HG03575 (cell line): ENCODE results near the gene TSC1.

ENCODE experiments used
- ATAC-seq: cut with Tn5 transposase; IDR thresholded peaks from one replicate; pipeline ENCODE4 v1.9.1; 2021; ENCODE audit not compliant: unreplicated experiment, insufficient number of reproducible peaks, low FRiP score; ENCODE audit errors: extremely low read depth

The TSC1 gene

GRCh38 chr9:132901858-132902831, 42.3 kb downstream of the TSC1 start:
- no peak for ATAC-seq

DNA sequence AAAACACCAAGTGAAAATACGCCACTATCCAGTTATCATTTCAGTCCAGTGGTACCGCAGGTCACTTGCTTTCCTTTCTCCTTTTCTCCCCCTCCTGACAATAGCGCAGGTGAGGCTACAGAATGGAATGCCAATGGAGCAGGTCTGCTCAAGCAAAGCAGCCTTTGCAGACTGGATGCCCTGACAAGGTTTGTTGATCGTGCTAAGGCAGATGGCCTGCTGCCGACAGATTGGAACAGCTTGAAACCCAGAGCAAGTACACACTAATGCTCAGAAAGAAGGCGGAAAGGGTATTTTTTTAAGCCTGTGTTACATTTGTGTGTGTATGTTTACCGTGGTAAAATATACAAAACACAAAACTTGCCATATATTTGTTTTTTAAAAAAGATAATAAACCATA, 46.4 kb downstream of the TSC1 start:
- no peak for ATAC-seq

GRCh38 chr9:132896906-132897305, 47.5 kb downstream of the TSC1 start:
- ATAC-seq, result no peak

DNA sequence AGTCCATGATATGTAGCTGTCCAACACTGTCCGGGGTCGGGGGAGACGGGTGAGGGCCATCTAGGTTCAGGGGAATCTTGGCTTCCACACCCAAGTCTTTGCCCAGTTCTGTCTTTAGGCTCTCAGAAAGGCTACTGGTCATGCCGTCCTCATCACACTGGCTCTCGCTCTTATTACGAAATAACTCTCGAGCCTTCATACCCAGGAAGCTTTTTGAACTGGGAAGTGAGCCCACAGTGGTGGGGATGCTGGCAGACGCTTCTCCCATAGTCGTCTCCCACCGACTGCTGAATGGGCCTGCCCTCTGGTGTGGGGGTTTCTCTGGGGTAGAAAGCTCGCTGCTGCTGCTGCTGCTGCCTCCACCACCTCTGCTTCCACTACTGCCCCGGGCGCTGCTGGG, 48.2 kb downstream of the TSC1 start:
- no peak for ATAC-seq

DNA sequence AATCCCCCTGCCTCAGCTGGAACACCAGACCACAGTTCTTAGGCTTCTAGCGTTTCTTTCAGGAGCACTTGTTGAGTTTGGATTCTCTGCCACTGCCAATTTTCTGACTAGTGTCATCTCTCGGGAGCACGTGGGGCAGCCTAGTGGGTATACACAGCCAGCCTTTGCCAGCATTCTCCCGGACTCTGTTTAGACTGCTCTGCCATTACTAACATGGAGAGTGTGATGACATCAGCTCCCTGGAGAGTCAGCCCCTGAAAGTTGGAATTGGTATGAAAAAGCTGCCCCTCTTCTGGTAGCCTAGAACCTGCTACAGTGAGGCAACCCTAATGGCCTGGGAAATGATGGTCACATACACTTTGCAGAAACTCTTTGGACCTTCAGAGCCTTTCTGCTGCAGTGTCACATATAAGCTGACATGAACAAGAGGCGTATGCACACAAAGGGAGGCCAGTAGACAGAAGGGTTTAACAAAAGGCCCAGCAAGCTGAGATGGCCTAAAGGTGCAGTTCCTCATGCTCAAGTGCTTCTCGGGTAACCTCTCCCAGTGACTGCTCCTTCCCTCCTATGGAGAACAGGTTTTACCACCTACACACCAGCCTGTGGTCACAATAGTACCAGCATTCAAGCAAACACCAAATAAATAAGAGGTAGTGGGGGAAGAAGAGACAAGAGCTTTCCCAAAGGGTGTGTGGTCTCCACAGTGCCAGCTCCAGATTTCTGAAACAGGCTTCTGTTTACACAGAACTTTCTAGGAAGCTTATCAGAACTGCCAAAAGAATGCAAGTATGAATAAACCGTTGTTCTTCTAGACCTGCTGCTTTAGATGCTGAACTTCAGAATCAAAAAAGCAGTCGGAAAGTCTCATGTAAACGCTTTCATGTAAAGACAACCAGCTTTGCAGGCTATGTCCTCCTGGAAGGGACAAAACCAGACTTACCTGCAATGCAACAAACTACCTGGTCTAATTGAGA, 49.3 kb downstream of the TSC1 start:
- no peak for ATAC-seq

DNA sequence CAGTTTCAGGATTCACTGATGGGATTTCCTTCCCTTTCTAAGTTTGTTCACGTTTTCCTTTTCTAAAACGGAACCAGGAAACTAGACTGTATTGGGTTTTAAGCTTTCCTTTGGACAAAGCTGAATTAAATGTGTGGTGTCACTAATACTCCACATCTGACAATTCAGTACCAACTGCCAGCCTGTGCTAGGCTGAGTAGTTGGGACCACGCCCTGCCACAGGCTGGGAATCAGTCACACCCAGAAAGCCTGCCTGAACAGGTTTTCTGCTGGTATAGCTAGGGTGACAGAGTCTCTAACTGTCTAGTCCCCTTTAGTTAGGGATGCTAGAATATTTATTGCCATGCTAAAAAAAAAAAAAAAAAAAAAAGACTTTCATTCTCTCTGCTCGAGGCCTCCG, 50.1 kb downstream of the TSC1 start:
- no peak for ATAC-seq

- ATAC-seq, result no peak
Observed at GRCh38 chr9:132892400-132892799, 52.0 kb downstream of the TSC1 start.

DNA sequence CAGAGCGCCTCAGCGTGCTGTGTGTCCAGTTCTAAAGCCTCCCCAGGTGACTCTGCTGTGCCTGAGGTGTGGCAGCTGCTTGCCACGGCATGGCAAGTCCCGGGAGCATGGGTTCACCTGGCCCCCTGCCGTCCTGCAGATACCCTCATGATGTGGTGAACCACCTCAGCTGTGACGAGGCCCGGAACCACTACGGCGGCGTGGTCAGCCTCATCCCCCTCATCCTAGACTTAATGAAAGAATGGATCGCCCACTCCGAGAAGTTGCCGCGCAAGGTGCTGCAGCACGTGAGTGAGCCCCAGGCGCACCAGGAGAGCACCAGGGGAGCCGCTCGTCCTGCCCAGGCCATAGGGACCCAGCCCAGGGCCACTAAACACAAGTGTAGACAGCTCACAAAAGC, 56.3 kb downstream of the TSC1 start:
- ATAC-seq, result no peak

- ATAC-seq, result no peak
Observed at GRCh38 chr9:132887181-132888120, 57.0 kb downstream of the TSC1 start.

- no peak for ATAC-seq
Observed at GRCh38 chr9:132886334-132886725, 58.1 kb downstream of the TSC1 start.

DNA sequence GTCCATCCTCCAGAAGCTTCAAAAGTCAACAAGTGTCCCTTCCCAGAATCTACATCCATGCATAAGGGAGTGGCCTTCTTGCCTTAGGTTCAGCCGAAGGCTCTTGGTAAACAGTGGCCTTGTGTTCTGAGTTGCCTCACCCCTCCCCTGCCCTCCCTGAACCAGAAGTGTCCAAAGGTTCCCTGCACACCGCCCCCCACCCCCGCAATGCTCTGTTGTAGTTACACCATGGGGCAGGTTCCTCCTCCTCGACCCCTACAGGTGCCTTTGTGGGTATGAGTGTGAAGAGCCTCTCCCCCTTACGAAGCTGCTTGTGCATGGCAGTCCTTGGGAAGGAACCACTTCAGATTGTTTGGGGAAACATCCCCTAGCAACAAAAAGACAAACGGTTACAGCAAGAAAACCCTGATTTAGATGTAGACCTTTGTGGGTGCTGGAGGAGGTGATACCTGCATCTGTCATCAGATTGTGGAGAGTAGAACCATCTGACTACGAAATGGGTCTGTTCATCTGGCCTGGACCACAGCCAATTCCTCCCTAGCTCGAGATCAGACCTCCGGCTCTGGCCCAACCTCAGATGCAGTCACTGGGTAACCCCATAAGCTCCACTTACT, 58.6 kb downstream of the TSC1 start:
- no peak for ATAC-seq

DNA sequence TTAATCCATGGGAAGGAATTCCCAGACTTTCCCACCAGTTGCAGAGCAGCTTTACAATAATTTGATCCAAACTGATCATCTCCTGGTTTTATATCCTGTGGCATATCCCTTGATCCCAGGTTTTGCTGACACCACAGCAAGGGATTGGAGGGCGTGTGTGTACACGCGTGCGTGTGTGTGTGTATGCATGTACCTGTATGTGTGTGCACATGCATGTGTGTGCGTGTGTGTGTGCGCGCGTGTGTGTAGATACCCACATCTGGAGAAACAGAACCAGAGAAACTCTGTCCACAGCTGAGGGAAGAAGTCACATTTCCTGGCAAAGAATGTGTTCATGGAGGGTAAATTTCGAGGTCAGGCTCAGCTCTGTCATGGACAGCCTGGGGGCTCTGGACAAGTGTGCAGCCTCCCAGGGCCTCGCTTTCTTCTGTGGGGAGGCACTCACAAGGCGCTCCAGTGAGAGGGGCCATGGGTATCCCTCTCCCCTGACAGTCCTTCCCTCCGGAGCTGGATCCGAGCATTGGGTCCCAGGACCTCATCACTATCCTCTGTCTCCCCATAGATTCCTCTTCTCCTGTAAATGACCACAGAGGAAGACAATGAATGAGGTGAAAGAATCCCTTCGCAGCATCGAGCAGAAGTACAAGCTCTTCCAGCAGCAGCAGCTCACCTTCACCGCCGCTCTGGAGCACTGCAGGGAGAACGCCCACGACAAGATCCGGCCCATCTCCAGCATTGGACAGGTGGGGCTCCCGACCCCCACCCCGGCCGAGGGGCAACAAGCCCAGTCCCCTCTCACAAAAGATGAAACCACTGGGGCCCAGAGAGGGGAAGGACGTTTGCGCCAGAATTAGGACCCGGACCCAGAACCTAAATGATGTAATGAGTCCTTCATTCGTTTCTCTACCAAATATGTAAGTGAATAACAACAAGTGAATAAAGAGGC, 60.8 kb downstream of the TSC1 start:
- ATAC-seq, result no peak

GRCh38 chr9:132882616-132883015, 61.8 kb downstream of the TSC1 start:
- ATAC-seq, result no peak

GRCh38 chr9:132881826-132882225, 62.6 kb downstream of the TSC1 start:
- ATAC-seq, result no peak

DNA sequence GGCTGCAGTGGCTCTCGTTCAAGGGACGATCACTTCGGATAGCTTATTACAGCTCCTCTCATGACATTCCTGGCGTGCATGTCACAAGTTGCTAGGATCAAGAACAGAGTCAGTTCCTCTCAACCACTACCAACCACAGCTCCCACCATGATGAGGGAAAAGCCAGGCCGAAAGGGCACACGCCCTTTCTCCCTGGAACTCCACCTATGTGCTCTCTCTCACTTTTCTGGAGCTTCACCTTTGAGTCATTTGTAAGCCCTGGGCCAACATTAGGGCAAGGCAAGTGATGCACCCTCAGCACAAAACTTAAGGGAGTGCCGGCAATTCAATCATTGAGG, 64.1 kb downstream of the TSC1 start:
- no peak for ATAC-seq

GRCh38 chr9:132879457-132880323, 64.7 kb downstream of the TSC1 start:
- ATAC-seq, result no peak
